Germinal center (tissue), 1 donor: ENCODE data around the gene RPTN.
A peak's percentile ranks its signal among the peaks of the same experiment; 100 is the strongest.

Experiments
- DNase-seq: peaks from one replicate; pipeline ENCODE4 v3.0.0; 2012; ENCODE audit warnings: mixed read lengths, low spot score

Gene RPTN

DNA sequence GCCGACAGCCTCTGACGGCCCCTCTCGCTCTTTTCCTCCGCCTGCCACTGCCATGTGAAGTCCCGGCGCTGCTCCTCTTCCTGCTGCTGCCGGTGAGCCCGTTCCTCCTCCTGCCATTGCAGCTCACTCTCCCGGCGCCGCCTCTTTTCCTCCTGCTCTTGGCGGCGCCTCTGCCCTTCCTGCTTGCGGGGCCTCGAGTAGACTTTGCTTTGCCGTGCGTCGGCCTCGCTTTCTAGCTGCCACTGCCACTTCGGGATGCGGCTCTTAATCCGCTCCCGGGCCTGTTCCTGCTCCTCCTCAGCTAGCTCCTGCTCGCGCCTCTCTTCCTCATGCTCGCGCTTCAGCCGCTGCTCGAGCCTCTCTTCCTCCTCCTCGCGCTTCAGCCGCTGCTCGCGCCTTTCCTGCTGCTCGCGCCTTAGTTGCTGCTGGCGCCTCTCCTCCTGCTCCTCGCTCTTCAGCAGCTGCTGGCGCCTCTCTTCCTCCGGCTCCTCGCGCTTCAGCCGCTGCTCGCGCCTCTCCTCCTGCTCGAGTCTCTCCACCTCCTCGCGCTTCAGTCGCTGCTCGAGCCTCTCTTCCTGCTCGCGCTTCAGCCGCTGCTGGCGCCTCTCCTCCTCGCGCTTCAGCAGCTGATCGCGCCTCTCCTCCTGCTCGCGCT lies 48.0 kb downstream of the RPTN start:
- DNase-seq: peak; percentile 26

DNA sequence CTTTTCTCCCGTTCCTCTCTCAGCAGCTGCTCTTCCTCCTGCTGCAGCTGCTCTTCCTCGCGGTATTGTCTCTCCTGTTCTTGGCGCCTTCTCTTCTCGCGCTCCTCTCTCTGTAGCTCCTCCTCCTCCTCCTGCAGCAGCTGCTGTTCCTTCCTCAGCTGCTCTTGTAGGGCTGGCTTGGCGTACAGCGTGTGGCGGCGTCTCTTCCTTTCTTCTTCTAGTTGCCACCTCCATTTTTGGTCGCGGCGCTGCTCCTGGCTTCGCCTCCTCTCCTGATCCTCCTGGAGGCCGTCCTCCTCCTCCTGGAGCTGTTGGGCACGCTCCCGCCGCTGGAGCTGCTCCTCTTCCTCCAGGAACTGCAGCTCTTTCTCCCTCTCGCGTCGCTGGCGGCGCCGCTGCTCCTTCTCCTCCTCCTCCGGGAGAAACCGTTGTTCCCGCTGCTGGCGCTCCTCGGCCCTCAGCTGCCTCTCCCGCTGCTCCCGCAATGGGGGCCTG lies 48.6 kb downstream of the RPTN start:
- no peak for DNase-seq

DNA sequence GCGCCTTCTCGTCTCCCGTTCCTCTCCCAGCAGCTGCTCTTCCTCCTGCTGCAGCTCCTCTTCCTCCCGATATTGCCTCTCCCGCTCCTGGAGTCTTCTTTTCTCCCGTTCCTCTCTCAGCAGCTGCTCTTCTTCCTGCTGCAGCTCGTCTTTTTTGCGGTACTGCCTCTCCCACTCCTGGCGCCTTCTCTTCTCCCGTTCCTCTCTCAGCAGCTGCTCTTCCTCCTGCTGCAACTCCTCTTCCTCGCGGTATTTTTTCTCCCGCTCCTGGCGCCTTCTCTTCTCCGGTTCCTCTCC lies 49.1 kb downstream of the RPTN start:
- no peak for DNase-seq

DNA sequence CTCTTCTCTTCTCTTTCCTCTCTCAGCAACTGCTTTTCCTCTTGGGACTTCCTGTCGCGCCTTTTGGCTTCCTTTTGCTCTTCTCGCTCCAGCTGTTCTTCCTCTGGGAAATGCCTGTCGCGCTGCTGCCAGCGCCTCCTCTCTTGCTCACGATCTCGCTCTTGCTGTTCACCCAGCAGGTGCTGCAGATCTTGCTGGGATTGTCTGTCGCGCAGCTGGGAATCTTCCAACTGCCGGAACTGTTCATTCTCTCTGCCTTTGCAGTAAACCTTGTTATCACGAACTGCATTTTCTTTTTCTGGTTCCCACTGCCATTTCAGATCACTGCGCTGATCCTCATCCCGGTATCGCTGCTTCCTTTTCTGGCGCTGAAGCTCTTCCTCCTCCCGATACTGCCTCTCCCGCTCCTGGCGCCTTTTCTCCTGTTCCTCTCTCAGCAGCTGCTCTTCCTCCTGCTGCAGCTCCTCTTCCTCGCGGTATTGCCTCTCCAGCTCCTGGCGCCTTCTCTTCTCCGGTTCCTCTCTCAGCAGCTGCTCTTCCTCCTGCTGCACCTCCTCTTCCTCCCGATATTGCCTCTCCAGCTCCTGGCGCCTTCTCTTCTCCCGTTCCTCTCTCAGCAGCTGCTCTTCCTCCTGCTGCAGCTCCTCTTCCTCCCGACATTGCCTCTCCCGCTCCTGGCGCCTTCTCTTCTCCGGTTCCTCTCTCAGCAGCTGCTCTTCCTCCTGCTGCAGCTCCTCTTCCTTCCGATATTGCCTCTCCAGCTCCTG lies 49.6 kb downstream of the RPTN start:
- no peak for DNase-seq

DNA sequence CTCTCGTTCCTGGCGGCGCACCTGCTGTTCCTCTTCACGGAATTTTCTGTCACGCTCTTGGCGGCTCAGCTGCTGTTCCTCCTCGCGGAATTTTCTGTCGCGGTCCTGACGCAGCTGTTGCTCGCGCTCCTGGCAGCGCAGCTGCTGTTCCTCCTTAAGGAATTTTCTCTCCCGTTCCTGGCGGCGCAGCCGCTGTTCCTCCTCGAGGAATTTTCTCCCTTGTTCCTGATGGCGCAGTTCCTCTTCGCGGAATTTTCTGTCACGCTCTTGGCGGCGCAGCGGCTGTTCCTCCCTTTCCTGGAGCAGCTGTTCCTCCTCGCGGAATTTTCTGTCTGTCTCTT lies 50.2 kb downstream of the RPTN start:
- no peak for DNase-seq

DNA sequence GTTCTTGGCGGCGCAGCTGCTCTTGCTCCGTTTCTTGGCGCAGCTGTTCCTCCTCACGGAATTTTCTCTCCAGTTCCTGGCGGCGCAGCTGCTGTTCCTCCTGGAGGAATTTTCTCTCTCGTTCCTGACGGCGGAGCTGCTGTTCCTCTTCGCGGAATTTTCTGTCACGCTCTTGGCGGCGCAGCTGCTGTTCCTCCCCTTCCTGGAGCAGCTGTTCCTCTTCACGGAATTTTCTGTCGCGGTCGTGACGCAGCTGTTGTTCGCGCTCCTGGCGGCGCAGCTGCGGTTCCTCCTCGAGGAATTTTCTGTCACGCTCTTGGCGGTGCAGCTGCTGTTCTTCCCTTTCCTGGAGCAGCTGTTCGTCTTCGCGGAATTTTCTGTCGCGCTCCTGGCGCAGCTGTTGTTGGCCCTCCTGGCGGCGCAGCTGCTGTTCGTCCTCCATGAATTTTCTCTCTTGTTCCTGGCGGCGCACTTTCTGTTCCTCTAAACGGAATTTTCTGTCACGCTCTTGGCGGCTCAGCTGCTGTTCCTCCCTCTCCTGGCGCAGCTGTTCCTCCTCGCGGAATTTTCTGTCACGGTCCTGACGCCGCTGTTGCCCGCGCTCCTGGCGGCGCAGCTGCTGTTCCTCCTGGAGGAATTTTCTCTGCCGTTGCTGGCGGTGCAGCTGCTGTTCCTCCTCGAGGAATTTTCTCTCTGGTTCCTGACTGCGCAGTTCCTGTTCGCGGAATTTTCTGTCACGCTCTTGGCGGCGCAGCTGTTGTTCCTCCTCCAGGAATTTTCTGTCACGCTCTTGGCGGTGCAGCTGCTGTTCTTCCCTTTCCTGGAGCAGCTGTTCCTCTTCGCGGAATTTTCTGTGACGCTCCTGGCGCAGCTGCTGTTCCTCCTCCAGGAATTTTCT lies 50.8 kb downstream of the RPTN start:
- DNase-seq: no peak

DNA sequence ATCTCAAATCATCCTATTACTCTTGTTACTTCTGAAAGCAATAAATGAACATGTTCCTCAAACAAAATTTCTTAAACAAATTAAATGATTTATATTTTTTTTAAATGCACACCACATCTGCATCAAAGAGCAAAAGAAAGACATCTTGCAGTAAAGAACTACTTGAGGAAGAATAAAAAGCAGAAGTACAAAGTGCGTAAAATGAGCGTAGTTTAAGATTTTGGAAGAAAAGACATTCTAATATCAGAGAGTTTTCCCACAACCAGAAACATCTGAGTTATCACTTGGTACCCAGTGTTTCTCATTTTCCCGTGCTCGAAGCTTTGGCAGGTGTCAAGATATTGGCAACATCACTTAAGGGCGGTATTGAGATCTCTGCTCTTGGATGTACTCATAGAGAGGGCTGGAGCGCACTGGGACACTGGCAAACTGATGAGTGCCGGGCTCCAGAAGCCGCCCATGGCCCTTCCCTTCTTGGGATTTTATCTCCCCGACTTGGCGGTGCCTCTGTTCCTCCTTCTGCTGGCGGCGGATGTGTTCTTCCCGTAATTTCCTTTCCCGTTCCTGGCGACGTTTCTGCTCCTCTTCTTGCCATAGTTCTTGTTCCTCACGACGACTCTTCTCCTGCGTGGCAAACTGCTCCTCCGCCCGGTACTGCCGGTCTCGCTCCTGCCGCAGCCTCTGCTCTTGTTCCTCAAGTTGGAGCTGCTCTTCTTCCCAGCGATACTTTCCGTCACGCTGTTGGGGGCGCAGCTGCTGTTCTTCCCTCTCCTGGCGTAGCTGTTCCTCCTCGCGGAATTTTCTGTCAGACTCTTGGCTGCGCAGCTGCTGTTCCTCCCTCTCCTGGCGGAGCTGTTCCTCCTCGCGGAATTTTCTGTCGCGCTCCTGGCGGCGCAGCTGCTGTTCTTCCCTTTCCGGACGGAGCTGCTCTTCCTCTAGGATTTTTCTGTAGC lies 51.7 kb downstream of the RPTN start:
- no peak for DNase-seq

DNA sequence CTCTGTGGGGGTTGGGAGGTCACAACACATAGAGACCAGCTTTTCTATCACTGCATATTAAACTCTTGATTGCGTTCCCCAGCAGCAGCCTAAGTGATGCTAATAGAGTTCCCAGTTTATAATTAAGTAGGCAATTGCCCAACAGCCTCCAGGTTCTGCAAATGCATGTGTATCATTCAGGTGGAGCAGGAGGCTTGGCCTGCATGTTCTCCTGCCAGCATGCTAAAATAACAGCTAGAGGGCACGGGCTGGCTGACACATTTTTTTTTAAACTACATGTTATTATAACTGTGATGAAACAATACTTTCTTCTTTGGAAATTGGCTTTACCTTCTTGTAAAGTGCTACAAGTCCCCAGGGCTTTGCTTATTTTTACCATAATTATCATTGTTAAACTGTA lies 54.2 kb downstream of the RPTN start:
- no peak for DNase-seq
